DMS53 treated with DMSO at 0.1 percent for 48 hours (cell line): ENCODE measurements around the gene ZNF628.

Experiments
- DNase-seq: peaks from one replicate; lab custom pipeline; 2025; ENCODE audit not compliant: unreplicated experiment; lab: John Stamatoyannopoulos, UW

The ZNF628 gene

DNA sequence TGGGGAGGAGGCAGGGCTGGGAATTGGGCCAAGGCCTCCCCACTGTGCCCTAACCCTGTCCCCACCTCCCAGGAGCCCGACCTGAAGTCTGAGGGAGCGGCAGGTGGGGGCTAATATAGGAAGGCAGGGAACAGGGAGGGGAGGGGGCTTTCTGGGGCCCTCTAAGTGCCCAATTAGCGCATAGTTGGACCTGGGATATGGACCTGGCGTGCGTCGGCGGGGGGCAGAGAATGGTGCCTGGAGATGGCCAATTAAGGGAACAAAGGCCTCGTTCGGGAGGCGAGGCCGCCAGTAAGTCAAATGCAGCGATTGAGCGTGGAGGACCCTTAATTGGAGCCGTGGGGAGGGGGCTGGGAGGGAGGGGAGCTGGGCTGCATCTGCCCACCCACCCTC, 11.8 kb upstream of the ZNF628 start, which contains the start of gene C19orf85:
Gene C19orf85, minus strand, starts transcription at position 90 of the 393 bp plus-strand sequence. CDS start 197 bp downstream, outside the sequence.
- no peak for DNase-seq

DNA sequence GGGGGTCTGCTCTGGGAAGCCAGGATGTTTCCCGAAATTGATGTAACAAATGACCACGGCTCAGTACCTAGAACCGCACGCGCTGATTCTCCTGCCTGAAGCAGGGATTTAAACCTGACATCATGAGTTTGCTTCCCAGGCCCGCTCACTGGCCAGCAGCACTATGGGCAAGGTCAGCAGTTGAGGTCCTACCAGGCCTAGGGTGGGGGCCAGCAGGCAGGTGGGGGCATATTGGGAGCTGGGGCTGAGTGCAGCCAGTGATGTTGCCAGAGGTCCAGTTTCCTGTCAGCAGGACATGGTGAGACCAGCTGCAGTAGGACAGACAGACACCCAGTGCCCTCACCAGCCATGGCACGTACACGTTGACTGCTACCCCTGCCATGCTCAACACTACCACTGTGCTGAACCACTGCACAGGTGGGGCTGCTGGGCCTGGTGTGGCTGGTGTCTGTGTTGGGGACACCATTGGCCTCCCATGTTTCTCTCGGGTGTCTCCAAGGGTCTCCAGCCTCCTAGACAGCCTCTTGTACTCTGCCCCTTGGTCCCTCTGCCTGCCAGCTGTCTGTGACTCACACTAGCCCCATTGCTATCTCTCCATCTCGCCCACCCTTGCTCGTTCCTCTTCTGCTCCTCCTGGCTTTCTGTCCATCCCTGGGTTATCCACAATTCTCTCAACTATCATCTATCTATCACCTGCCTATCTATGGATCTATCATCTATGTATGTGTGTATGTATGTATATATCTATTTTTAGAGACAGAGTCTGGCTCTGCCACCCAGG, 10.8 kb upstream of the ZNF628 start:
- DNase-seq, result no peak

DNA sequence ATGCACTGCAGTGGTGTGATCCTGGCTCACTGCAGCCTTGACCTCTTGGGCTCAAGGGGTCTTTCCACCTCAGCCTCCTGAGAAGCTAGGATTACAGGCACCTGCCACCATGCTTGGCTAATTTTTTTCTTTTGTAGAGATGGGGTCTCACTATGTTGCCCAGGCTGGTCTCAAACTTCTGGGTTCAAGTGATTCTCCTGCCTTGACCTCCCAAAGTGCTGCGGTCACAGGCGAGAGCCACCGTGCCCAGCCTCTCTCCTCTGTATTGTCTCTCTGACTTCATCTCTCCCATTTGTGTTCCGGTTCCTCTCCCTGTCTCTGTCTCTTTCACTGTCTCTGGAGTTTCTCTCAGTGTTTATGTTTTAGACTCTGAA, 10.2 kb upstream of the ZNF628 start:
- no peak for DNase-seq

DNA sequence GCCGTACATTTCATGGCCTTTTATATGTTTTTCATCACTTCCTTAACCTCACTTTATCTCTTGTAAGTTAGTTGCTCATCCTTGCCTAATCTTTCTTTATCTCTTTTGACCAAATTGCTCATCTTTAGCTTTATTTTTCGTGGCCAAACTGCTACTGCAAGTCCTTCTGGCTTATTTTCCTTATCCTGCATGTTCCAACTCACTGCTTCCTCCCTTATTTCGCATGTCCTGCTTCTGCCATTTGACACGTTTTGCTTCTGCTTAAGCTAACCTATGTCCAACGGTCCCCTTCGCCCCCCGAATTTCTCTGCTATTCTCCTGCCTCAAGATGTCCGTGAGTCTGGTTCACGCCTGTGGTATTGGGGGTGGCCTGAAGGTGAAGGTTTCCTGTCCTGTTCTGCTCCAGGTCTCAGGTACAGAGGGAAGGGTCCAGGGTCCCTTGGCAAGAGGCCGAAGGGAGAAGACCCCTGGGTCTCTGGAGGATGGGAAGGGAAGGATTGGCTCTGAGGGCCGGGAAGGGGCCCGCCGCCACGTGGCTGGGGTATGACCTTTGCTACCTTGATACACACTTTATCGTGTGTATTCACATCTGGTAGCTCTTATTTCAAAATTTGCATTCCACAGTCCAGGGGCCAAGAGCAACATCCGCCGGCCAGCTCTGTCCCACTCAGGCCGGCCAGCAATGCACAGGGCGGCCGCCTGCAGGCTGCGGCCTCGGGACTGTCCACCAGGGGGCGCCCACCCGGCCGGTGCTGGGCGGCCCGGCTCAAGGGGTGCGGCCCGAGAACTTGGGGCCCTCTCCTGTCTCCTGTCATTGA, 9.0 kb upstream of the ZNF628 start:
- no peak for DNase-seq

DNA sequence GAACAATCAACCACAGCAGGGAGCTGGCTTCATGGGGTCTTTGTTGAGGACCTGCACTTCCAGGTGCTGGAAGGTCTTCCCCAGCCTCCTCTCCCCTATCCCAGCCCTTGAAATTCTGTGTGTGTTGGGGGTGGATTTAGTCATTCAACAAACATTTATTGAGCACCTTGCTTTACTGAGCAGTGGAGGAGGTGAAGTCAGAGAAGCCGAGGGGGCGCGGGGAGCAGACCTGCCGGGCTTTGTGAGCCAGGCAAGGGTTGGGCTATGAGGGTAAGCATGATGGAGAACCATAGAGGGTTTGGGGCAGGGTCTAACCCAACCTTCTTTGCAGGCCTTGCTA, 8.4 kb upstream of the ZNF628 start:
- DNase-seq, result no peak

DNA sequence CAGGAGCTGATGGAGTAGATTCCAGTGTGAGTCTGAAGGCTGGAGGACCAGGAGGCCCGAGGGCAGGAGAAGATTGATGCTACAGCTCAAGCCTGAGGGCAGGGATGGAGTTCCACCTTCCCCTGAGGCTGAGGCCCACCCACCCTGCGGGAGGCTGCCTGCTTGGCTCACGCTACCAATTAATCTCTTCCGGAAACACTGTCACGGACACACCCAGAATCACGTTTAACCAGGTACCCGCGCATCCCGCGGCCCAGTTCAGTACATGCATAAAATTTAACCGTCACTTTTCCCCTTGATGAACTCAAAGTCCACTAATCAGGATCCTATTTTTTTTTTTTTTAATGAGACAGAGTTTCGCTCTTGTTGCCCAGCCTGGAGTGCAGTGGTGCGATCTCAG, 5.2 kb upstream of the ZNF628 start:
- no peak for DNase-seq

DNA sequence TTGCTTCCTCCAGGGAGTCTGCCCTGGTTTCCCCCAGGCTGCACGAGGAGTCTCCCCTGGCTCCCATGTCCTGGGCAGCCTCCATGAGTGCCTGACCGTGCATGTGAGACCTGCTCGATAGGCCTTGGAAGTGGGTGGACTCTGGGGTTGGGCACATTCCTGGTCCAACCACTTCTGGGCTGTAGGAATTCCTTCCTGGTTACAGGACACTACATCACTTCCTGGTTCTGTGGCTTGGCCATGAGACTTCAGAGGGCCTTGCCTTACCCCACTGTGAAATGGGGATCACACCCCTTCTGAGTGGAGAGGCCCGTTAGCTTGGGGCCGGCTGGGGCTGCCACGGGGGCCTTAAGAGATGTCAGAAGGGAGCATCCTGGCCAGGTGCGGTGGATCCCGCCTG, 4.0 kb upstream of the ZNF628 start:
- no peak for DNase-seq

DNA sequence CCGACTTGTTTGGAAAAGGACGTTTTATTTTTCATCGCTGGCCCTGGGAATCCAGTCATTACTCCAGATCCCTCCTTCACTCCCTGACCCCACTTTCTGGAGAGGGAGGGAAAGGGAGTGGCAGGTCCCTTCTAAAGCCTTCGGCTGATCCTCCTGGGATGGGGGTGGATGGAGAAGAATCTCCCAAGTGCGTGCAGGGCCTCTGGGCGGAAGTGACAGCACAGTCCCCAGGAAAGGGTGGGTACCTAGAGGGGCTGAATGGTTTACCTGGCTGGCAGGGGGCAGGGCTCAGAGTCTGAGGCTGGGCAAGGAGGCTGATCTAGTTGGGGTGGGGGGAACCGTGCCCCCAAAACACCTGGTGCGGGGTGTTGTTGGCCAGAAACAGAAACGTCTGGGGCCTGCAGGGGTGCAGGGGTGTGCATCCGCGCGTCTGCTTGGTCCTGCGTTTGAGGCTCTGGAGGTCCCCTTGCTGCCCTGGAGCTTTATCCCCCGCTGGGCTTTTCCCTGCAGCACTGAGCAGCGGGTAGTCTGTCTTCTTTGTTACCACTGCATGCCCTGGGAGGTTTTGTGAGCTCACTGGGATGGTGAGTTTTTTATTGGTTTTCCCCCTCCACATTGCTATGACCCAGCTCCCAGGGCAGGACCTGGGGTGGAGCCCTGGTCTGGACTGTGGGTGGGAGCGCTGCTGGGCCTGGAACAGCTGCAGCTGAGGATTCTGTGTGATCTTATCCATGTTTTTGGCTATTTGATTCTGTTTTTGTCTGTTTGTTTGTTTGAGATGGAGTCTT, 3.0 kb upstream of the ZNF628 start:
- DNase-seq, result no peak

DNA sequence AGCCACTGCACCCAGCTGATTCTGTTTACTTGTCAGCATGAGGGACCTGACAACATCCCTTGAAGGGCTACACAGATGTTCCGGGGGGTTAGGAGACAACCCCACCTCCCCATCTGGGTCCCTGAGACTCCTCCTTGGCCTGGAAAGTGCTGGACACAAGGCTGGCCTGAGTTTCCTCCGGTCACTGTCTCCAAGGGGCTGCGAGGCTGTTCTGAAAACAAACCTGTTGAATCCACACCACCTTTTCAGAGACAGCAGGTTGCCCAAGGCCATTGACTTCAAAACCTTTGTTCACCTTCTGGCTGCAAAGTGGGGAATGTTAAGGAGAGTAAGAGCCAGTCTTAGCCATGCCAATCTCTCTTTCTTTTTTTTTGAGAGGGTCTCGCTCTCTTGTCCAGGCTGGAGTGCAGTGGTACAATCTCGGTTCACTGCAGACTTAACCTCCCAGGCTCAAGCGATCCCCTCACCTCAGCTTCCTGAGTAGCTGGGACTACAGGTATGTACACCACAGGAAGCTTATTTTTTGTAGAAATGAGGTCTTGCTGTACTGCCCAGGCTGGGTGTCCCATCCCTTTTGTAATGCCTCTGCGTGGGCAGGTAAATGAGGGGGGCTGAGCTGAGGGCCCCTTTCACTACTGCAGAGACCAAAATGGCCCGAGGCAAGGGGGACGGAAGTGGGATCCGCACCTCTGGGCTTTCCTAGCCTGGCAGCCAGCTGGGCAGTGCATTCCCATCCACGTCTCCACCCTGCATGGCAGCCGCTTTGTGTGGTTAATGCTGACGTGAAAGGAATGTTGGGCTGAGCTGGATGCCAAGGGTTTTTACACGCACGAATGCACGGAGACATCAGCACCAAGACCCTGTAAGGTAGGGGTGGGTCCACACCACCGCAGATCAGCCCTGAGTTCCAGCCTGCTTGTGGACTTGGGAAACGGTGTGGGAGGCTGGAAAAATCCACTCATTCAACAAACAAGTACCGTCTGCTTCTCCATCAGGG, 1.9 kb upstream of the ZNF628 start:
- DNase-seq, result no peak

DNA sequence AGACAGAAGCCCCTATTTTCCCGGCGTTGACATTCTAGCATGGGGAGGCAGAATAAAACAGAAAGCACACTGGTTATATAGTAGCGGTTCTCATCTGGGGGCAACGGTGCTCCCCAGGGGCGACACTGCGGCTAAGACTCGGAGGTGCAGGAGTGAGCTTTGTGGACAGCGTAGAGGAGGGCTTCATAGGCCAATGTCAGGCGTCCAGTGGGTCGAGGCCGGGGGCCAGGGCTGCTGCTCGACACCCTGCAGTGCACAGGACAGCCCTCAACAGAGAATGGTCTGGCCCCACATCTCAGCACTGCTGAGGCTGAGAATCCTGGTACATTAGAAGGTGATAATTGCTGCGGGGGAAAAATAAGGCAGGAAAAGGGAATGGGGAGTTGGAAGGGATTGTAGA, 1.5 kb downstream of the ZNF628 start:
- no peak for DNase-seq

DNA sequence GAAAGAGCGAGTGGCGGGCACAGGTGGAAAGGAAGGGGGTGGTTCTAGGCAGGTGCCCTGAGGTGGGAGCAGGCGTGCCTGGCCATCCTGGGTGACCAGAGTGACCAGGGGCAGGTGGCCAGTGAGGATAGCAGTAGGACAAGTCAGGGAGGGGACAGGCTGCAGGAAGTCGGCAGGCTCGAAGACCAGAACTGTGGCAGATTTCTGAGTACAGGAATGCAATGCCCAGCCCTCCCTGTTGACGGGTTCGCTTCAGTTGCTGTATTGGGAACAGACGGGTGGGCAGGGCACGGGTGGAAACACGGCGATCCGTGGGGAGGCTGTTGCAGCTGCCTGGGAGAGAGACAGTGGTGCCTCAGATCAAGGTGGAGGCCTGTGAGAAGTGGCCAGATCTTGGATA, 1.9 kb downstream of the ZNF628 start:
- DNase-seq, result no peak

DNA sequence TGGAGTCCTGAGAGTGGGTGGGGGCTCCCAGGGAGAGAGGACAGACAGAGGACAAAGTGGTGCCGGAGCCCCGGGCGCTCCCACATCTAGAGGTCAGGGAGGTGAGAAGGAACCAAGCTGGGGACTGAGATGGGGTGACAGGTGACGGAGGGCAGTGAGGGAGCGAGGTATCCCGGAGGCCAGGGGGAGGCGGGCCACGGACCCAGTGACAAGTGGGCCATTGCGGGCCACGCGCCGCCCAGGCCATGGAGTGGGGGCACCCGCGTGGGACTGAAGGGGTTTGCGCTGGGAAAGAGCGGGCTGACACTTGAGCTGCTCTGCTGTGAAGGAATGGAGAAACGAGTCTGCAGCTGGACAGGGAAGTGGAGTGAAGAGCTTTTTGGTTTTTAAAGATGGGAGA, 2.6 kb downstream of the ZNF628 start:
- no peak for DNase-seq

DNA sequence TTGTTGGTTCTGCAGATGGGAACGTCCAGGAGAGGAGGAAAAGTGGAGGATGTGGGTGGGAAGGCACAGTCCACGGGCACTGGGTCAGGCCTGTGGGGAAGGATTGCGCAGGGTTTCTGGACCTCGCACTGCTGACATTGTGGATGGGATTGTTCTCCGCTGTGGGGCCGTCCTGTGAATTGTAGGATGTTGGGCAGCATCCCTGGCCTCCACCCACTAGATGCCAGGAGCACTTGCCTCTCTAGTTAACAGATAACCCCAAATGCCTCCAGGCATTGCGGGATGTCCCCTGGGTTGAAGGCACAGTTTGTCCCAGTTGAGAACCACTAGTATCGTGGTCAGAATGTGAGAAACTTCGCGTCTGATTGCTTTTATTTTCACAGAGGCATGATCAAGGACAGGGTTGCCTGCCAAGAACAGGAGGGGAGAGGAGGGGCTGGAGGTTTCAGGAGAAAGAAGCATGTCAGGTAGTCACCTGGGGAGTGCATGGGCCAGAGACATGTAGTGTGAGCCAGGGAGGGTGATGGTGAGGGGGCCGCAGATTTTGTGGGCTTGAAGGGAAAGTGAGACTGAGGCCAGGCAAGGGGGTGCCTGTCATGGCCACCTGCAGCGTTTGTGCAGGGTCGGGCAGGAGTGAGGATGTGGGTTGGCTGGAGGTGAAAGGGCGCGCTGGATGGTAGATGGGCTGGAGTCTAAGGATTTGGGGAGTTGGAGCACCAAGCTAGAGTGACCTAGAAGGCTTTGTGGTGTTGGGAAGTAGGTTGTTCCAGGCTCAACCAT, 3.2 kb downstream of the ZNF628 start:
- no peak for DNase-seq

DNA sequence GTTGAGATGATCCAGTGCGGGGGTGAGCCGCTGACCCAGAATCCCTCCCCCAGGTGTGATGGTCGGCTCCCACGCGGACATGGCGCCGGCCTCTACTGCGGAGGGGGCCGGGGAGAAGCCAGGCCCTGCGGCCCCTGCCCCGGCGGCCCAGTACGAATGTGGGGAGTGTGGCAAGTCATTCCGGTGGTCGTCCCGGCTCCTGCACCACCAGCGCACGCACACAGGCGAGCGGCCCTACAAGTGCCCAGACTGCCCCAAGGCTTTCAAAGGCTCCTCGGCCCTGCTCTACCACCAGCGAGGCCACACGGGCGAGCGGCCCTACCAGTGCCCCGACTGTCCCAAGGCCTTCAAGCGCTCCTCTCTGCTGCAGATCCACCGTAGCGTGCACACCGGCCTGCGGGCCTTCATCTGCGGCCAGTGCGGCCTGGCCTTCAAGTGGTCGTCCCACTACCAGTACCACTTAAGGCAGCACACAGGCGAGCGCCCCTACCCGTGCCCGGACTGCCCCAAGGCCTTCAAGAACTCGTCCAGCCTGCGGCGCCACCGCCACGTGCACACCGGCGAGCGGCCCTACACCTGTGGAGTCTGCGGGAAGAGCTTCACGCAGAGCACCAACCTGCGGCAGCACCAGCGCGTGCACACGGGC, 4.9 kb downstream of the ZNF628 start:
- no peak for DNase-seq

DNA sequence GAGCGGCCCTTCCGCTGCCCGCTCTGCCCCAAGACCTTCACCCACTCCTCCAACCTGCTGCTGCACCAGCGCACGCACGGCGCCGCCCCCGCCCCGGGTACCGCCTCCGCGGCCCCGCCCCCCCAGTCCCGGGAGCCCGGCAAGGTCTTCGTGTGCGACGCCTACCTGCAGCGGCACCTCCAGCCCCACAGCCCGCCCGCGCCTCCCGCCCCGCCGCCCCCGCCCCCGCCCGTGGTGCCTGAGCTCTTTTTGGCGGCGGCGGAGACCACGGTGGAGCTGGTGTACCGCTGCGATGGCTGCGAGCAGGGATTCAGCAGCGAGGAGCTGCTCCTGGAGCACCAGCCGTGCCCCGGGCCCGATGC, 5.4 kb downstream of the ZNF628 start:
- DNase-seq, result no peak

DNA sequence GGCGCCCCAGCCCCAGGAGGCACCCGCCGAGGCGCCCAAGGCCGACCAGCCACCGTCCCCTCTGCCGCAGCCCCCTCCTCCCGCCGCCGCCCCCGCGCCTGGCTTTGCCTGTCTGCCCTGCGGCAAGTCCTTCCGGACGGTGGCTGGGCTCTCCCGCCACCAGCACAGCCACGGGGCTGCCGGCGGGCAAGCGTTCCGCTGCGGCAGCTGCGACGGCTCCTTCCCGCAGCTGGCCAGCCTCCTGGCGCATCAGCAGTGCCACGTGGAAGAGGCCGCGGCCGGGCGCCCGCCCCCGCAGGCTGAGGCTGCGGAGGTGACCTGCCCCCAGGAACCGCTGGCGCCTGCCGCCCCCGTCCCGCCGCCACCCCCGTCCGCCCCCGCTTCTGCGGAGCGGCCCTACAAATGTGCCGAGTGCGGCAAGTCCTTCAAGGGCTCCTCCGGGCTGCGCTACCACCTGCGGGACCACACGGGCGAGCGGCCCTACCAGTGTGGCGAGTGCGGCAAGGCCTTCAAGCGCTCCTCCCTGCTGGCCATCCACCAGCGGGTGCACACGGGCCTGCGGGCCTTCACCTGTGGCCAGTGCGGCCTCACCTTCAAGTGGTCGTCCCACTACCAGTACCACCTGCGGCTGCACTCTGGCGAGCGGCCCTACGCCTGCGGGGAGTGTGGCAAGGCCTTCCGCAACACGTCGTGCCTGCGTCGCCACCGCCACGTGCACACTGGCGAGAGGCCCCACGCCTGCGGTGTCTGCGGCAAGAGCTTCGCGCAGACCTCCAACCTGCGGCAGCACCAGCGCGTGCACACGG, 5.9 kb downstream of the ZNF628 start:
- no peak for DNase-seq

DNA sequence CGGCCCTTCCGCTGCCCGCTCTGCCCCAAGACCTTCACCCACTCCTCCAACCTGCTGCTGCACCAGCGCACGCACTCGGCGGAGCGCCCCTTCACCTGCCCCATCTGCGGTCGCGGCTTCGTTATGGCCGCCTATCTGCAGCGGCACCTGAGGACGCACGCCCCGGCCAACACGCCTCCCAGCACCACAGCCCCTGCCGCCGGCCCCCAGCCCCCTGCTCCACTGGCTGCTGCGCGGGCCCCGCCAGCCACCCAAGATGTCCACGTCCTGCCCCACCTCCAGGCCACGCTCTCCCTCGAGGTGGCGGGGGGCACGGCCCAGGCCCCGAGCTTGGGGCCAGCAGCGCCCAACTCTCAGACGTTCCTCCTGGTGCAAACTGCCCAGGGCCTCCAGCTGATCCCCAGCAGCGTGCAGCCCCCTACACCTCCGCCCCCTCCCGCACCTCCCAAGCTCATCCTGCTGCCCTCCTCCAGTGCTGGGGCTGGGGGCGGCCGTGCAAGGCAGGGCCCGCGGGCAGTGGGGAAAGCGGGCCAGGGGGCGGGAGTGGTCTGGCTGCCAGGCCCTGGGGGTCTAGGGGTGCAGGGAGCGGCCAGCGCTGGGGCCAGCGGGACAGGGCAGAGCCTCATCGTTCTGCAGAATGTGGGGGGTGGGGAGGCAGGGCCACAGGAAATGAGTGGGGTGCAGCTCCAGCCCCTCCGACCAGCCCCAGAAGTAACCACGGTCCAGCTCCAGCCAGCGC, 6.7 kb downstream of the ZNF628 start:
- DNase-seq, result no peak
